ENCODE data around the gene TPX2.

Gene TPX2

GRCh38 chr20:31817461-31817860 lies 78.4 kb downstream of the TPX2 start:
- H3K4me3 ChIP-seq (ENCODE audit: low read depth, low read length) = no peak overlapping the region
- TF ChIP-seq CTCF (IDR thresholded peaks at IDR 0.05; ENCODE audit: borderline replicate concordance, insufficient read depth, low read depth, low read length) = no peak

GRCh38 chr20:31818376-31818908 lies 79.4 kb downstream of the TPX2 start:
- no peak overlapping the region for H3K4me3 ChIP-seq (ENCODE audit: low read depth, low read length)
- TF ChIP-seq CTCF (IDR thresholded peaks at IDR 0.05; ENCODE audit: borderline replicate concordance, insufficient read depth, low read depth, low read length) = no peak

- TF ChIP-seq CTCF (IDR thresholded peaks at IDR 0.05; ENCODE audit: borderline replicate concordance, insufficient read depth, low read depth, low read length) = no peak
- H3K4me3 ChIP-seq (ENCODE audit: low read depth, low read length) = no peak within 1 kb of the TSS
Observed at GRCh38 chr20:31819083-31819784, 80.1 kb downstream of the TPX2 start, which contains the start of gene MYLK2. Gene MYLK2, plus strand, starts transcription at chr20:31819356. Its CDS starts 225 bp downstream, at chr20:31819581.

GRCh38 chr20:31820228-31820627 lies 81.1 kb downstream of the TPX2 start:
- no peak overlapping the region for H3K4me3 ChIP-seq (ENCODE audit: low read depth, low read length)
- TF ChIP-seq CTCF (IDR thresholded peaks at IDR 0.05; ENCODE audit: borderline replicate concordance, insufficient read depth, low read depth, low read length) = no peak

DNA sequence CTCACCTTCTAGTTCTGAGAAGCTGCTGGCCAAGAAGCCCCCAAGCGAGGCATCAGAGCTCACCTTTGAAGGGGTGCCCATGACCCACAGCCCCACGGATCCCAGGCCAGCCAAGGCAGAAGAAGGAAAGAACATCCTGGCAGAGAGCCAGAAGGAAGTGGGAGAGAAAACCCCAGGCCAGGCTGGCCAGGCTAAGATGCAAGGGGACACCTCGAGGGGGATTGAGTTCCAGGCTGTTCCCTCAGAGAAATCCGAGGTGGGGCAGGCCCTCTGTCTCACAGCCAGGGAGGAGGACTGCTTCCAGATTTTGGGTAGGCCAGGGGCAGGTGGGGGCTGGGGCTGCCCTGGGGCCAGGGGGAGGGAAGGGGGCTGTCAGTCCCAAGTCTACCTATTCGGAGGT lies 82.3 kb downstream of the TPX2 start:
- no peak for TF ChIP-seq CTCF (IDR thresholded peaks at IDR 0.05; ENCODE audit: borderline replicate concordance, insufficient read depth, low read depth, low read length)
- H3K4me3 ChIP-seq (ENCODE audit: low read depth, low read length) = no peak overlapping the region

DNA sequence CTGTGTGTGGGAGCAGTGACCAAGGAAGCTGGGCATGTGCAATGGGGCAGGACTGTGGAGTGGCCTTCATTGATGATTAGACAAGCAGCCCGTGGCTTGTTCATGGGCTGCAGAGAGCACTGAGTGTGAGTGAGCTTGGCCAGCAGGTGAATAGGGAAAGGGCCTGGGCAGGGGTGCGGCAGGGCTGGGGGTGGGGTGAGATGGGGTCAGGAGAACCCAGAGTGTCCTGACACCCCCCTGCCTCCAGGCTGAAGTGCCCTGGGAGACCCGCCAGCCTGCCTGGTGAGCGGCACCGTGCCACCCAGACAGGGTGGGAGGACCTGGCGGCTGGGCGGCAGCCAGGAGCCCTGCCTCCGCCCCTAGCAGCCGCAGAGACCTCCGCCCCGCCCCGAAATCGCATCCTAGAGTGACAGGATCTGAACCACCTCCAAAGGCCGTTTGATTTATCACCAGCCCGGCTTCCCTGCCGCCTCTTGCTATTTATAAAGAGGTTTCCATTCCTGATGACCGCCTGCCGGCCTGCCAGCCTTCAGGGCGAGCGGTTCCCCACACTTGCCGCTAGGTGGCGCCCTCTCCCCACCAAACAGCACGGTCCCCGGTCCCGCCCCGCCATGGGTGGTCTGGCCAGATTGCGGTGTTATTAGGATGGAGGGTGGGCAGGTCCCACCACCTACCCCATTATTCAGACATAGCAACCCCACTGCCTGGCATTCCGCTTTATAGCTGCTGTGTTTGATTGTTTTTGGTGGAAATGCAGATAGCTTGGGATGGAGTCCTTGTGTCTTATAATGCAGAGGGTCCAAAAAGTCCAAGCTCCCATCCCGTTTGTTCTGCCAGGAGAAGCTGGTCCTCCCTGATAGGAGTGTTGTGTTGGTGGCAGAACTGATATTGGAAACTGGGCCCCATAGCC lies 83.6 kb downstream of the TPX2 start:
- TF ChIP-seq CTCF (IDR thresholded peaks at IDR 0.05; ENCODE audit: borderline replicate concordance, insufficient read depth, low read depth, low read length) = peak; percentile 95
- no peak overlapping the region for H3K4me3 ChIP-seq (ENCODE audit: low read depth, low read length)
